Astrocyte (in vitro differentiated cells and primary cell): Measurements from ENCODE around the gene PRSS33. TPM values are rescaled to one million over a fixed set of nuclear protein-coding genes. Genes with fewer than 3 reads are reported as not detected.
A peak's percentile ranks its signal among the peaks of the same experiment; 100 is the strongest.

ENCODE experiments used
- DNase-seq: peaks from one replicate; pipeline ENCODE4 v3.0.0-alpha.2; 2010; ENCODE audit warnings: low read depth
- FAIRE-seq: peaks from 2 replicates; lab custom pipeline; 2011; peaks lifted over from hg19 to GRCh38; lab: Jason Lieb, UNC
- H2AFZ ChIP-seq: 2 replicates; pipeline ENCODE4 v1.6.0; 2012; ENCODE audit warnings: low read depth, low read length, inconsistent platforms
- H3K27ac ChIP-seq: 2 replicates; pipeline ENCODE4 v1.5.1; 2011; ENCODE audit warnings: low read depth, low read length, inconsistent platforms
- H3K27me3 ChIP-seq: 2 replicates; pipeline ENCODE4 v1.6.0; 2011; ENCODE audit warnings: low read length, inconsistent platforms; ENCODE audit not compliant: insufficient read depth
- H3K36me3 ChIP-seq: 2 replicates; pipeline ENCODE4 v1.5.1; 2011; ENCODE audit warnings: low read length, inconsistent platforms; ENCODE audit not compliant: insufficient read depth
- H3K4me1 ChIP-seq: 2 replicates; pipeline ENCODE4 v1.5.1; 2011; ENCODE audit warnings: low read length, inconsistent platforms; ENCODE audit not compliant: insufficient read depth
- H3K4me2 ChIP-seq: 2 replicates; pipeline ENCODE4 v1.6.0; 2012; ENCODE audit warnings: low read length, inconsistent platforms
- H3K4me3 ChIP-seq: 2 replicates; pipeline ENCODE4 v1.5.1; 2011; ENCODE audit warnings: low read depth, mild to moderate bottlenecking, low read length, inconsistent platforms; ENCODE audit not compliant: insufficient read depth
- H3K79me2 ChIP-seq: 2 replicates; pipeline ENCODE4 v1.6.0; 2012; ENCODE audit warnings: mild to moderate bottlenecking, low read length, inconsistent platforms; ENCODE audit not compliant: insufficient read depth
- H3K9ac ChIP-seq: 2 replicates; pipeline ENCODE4 v1.6.0; 2012; ENCODE audit warnings: mild to moderate bottlenecking, low read length, inconsistent platforms
- H3K9me3 ChIP-seq: 2 replicates; pipeline ENCODE4 v1.5.1; 2012; ENCODE audit warnings: low read depth, mild to moderate bottlenecking, low read length, inconsistent platforms; ENCODE audit not compliant: insufficient read depth
- H4K20me1 ChIP-seq: 2 replicates; pipeline ENCODE4 v1.6.0; 2012; ENCODE audit warnings: low read length, inconsistent platforms; ENCODE audit not compliant: insufficient read depth
- H3K27ac Mint-ChIP-seq: one replicate; pipeline ENCODE4 v1.8.0; 2021; ENCODE audit warnings: mild to moderate bottlenecking, mixed read lengths; ENCODE audit not compliant: unreplicated experiment
- H3K27me3 Mint-ChIP-seq: one replicate; pipeline ENCODE4 v1.8.0; 2021; ENCODE audit warnings: low read depth, mixed read lengths; ENCODE audit not compliant: unreplicated experiment
- H3K36me3 Mint-ChIP-seq: one replicate; pipeline ENCODE4 v1.8.0; 2021; ENCODE audit warnings: low read depth, mixed read lengths; ENCODE audit not compliant: unreplicated experiment
- H3K4me1 Mint-ChIP-seq: one replicate; pipeline ENCODE4 v1.8.0; 2021; ENCODE audit warnings: low read depth, mixed read lengths; ENCODE audit not compliant: unreplicated experiment
- H3K4me3 Mint-ChIP-seq: one replicate; pipeline ENCODE4 v1.8.0; 2021; ENCODE audit warnings: mild to moderate bottlenecking, moderate library complexity, mixed read lengths; ENCODE audit not compliant: unreplicated experiment
- H3K9me3 Mint-ChIP-seq: one replicate; pipeline ENCODE4 v1.8.0; 2021; ENCODE audit warnings: mild to moderate bottlenecking, mixed read lengths; ENCODE audit not compliant: unreplicated experiment
- CTCF ChIP-seq: IDR thresholded peaks from 2 replicates; pipeline ENCODE4 v1.5.1; 2011; ENCODE audit warnings: low read depth, mild to moderate bottlenecking, inconsistent platforms, low read length, moderate library complexity; ENCODE audit not compliant: insufficient read depth
- EZH2 ChIP-seq: IDR thresholded peaks from 2 replicates; pipeline ENCODE4 v1.6.1; 2012; ENCODE audit warnings: mild to moderate bottlenecking, low read length, inconsistent platforms; ENCODE audit not compliant: insufficient read depth
- total RNA-seq: library from RNA; stranded (reverse); gene quantifications from 2 replicates; pipeline ENCODE4 v1.2.1, GENCODE V29; 2021

Gene PRSS33
- total RNA-seq, 1 donor from 2014 or later, result not detected

- Histone ChIP-seq H2AFZ (no peak overlapping the region), H3K27ac (no peak overlapping the region), H4K20me1 (peaks cover 12% of the 10 kb centered on the region), H3K27me3 (peaks cover 8% of the 10 kb centered on the region), H3K9ac (no peak overlapping the region), H3K4me2 (no peak overlapping the region), H3K79me2 (peaks cover 34% of the 10 kb centered on the region), H3K4me3 (no peak overlapping the region), H3K4me1 (peaks cover 19% of the 10 kb centered on the region), H3K9me3 (no peaks in the 10 kb centered on the region), H3K36me3 (peaks cover 2% of the 10 kb centered on the region)
- FAIRE-seq (no peak), DNase-seq (no peak)
- TF ChIP-seq EZH2, result no peak
- peak overlapping the region; percentile 14 for H3K4me3 Mint-ChIP-seq
- H3K9me3 Mint-ChIP-seq, result peaks cover 4% of the 10 kb centered on the region
- peaks cover 11% of the 10 kb centered on the region for H3K27me3 Mint-ChIP-seq
- H3K4me1 Mint-ChIP-seq, result peaks cover 10% of the 10 kb centered on the region
- H3K27ac Mint-ChIP-seq, result no peak overlapping the region
- H3K36me3 Mint-ChIP-seq, result peaks cover 9% of the 10 kb centered on the region
Observed at GRCh38 chr16:2779978-2780898, 7.1 kb downstream of the PRSS33 start.

DNA sequence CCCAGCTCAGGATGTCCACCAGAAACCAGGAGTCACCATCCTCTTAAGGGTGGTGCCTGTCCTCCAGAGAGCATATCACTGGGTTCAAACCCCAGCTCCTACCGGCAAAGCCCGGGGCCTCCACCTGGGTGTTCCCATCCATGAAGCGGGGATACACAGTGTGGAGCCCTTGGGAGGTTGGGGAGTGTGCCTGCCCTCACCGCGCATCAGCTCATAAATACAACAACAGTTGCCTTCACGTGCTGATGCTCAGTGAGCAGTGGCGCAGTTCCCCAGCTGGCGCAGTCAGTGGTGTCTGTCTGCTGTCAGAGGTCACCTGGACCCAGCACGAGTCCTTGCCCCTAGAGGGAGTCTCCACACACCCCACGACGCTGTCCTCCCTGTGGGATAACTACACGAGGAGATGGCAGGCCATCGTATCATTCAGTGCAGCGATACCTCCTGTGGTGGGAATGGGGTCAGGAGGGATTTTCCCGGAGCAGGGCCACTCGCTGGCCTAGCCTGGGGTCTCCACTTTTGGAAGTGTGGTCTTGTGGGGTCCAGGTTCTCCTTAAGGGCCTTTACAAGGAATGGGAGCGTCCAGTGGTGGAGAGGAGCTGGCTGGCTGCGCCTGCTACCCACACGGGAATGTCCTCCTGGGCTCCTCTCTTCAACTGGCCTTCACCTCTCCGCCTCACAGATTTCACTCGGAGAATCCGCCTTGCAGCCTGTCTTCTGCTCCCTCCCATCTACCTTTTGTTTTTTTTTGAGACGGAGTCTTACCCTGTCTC lies 8.0 kb downstream of the PRSS33 start:
- peaks cover 7% of the 10 kb centered on the region for H3K36me3 ChIP-seq
- no peak for TF ChIP-seq EZH2
- no peak for TF ChIP-seq CTCF
- H3K27me3 ChIP-seq, result peaks cover under 1% of the 10 kb centered on the region
- H3K9me3 Mint-ChIP-seq, result peaks cover 4% of the 10 kb centered on the region
- H3K27me3 Mint-ChIP-seq, result peaks cover 11% of the 10 kb centered on the region
- no peak overlapping the region for H3K27ac ChIP-seq
- DNase-seq, result no peak
- peaks cover 20% of the 10 kb centered on the region for H4K20me1 ChIP-seq
- FAIRE-seq, result no peak
- H3K4me1 Mint-ChIP-seq, result peaks cover 10% of the 10 kb centered on the region
- peaks cover 43% of the 10 kb centered on the region for H3K79me2 ChIP-seq
- H3K4me3 ChIP-seq, result no peak overlapping the region
- peaks cover 16% of the 10 kb centered on the region for H3K4me1 ChIP-seq
- no peak overlapping the region for H3K27ac Mint-ChIP-seq
- no peaks in the 10 kb centered on the region for H3K9me3 ChIP-seq
- peaks cover 9% of the 10 kb centered on the region for H3K36me3 Mint-ChIP-seq
- no peak overlapping the region for H2AFZ ChIP-seq
- H3K4me3 Mint-ChIP-seq, result peak overlapping the region; percentile 14
- no peak overlapping the region for H3K4me2 ChIP-seq
- no peak overlapping the region for H3K9ac ChIP-seq

DNA sequence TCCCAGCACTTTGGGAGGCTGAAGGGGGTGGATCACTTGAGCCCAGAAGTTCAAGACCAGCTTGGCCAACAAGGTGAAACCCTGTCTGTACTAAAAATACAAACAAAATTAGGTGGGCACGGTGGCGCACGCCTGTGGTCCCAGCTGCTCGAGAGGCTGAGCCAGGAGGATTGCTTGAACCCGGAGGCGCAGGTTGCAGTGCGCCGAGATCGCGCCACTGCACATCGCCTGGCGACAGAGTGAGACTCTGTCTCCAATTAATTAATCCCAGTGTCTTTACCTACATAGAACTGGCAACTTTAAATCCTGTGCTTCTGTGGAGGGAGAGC lies 8.8 kb downstream of the PRSS33 start:
- H3K4me3 Mint-ChIP-seq, result peak overlapping the region; percentile 92
- H3K27me3 Mint-ChIP-seq, result peaks cover 5% of the 10 kb centered on the region
- no peaks in the 10 kb centered on the region for H3K9me3 ChIP-seq
- peaks cover 50% of the 10 kb centered on the region for H3K79me2 ChIP-seq
- H3K4me1 Mint-ChIP-seq, result peaks cover 10% of the 10 kb centered on the region
- H3K9ac ChIP-seq, result peak overlapping the region; percentile 99
- H3K4me2 ChIP-seq, result peak overlapping the region; percentile 91
- peak overlapping the region; percentile 98 for H3K27ac Mint-ChIP-seq
- peaks cover 9% of the 10 kb centered on the region for H3K36me3 Mint-ChIP-seq
- TF ChIP-seq CTCF (no peak), EZH2 (no peak)
- no peak for FAIRE-seq
- H2AFZ ChIP-seq, result no peak overlapping the region
- no peaks in the 10 kb centered on the region for H3K27me3 ChIP-seq
- peaks cover 27% of the 10 kb centered on the region for H4K20me1 ChIP-seq
- no peak overlapping the region for H3K4me3 ChIP-seq
- peaks cover 4% of the 10 kb centered on the region for H3K9me3 Mint-ChIP-seq
- H3K27ac ChIP-seq, result no peak overlapping the region
- H3K36me3 ChIP-seq, result peaks cover 8% of the 10 kb centered on the region
- H3K4me1 ChIP-seq, result peaks cover 16% of the 10 kb centered on the region
- no peak for DNase-seq
